Caco-2 (cell line): ENCODE measurements around the gene VAV2. TPM values are rescaled to one million over a fixed set of nuclear protein-coding genes. Genes with fewer than 3 reads are reported as not detected.

Experiments used
- BruUV-seq: library from RNA; stranded (reverse); fragments of 400-500 nt; replicated peaks from 2 replicates; lab custom pipeline; 2021; lab: Mats Ljungman, UMichigan
- CTCF ChIA-PET: fragments of 300-600 bp; sonication (Branson Sonifier 250); formaldehyde crosslinking; loops from one replicate; lab custom pipeline; 2022; ENCODE audit warnings: antibody characterized with exemption; lab: Charles Lee
- POLR2A ChIA-PET: fragments of 300-600 bp; sonication (Branson Sonifier 250); formaldehyde crosslinking; loops from one replicate; lab custom pipeline; 2022; ENCODE audit warnings: antibody characterized with exemption; lab: Charles Lee
- DNase-seq, 2 experiments: peaks; one replicate each; pipeline versions ENCODE4 v3.0.0 to v3.0.0-alpha.2; 2020 to 2022
- H3K27me3 ChIP-seq: replicated peaks from 2 replicates; pipeline ENCODE4 v1.6.0; 2011; ENCODE audit warnings: low read length; ENCODE audit not compliant: control insufficient read depth, insufficient read depth
- H3K36me3 ChIP-seq: 2 replicates; pipeline ENCODE4 v1.5.1; 2011; ENCODE audit warnings: low read length; ENCODE audit not compliant: control insufficient read depth, insufficient read depth
- H3K4me1 ChIP-seq: fragments of 250-450 bp; sonication (Bioruptor Pico); 2 replicates; pipeline ENCODE4 v1.5.1; 2020; ENCODE audit warnings: mild to moderate bottlenecking
- H3K4me3 ChIP-seq: 2 replicates; pipeline ENCODE4 v1.5.1; 2011; ENCODE audit warnings: low read depth, mild to moderate bottlenecking, control low read depth, low read length
- H3K9me3 ChIP-seq: fragments of 250-450 bp; sonication (Bioruptor Pico); 2 replicates; pipeline ENCODE4 v1.5.1; 2020; ENCODE audit warnings: mild to moderate bottlenecking, moderate library complexity
- H3K27ac Mint-ChIP-seq: one replicate; pipeline ENCODE4 v1.8.0; 2022; ENCODE audit warnings: mixed read lengths; ENCODE audit not compliant: unreplicated experiment
- H3K27me3 Mint-ChIP-seq: one replicate; pipeline ENCODE4 v1.8.0; 2022; ENCODE audit warnings: mixed read lengths; ENCODE audit not compliant: insufficient read depth, unreplicated experiment
- H3K36me3 Mint-ChIP-seq: one replicate; pipeline ENCODE4 v1.8.0; 2022; ENCODE audit warnings: mild to moderate bottlenecking, mixed read lengths; ENCODE audit not compliant: insufficient read depth, unreplicated experiment
- H3K4me1 Mint-ChIP-seq: one replicate; pipeline ENCODE4 v1.8.0; 2022; ENCODE audit warnings: low read depth, mixed read lengths; ENCODE audit not compliant: unreplicated experiment
- H3K4me3 Mint-ChIP-seq: one replicate; pipeline ENCODE4 v1.8.0; 2022; ENCODE audit warnings: mild to moderate bottlenecking, moderate library complexity, mixed read lengths; ENCODE audit not compliant: unreplicated experiment
- H3K9me3 Mint-ChIP-seq: one replicate; pipeline ENCODE4 v1.8.0; 2022; ENCODE audit warnings: mixed read lengths; ENCODE audit not compliant: unreplicated experiment
- intact Hi-C: fragments of 100-400 bp; cut with micrococcal nuclease; formaldehyde crosslinking; loops from one replicate; pipeline ENCODE4 v1.10.0; 2022; ENCODE audit not compliant: unreplicated experiment
- total RNA-seq: library from RNA; stranded (reverse); gene quantifications from 2 replicates; pipeline ENCODE4 v1.2.3, GENCODE V29; 2022
- TF ChIP-seq, protein P1 (sequence below), 2 experiments: fragments of 200-600 bp in 1 of 2; IDR thresholded peaks; 1 replicate in 1 of 2; 2 replicates in 1 of 2; pipeline versions ENCODE4 v1.5.1 to v1.8.0; 2011 to 2022; ENCODE audit warnings: antibody characterized with exemption in 1 of 2, control low read depth in 1 of 2, inconsistent platforms in 1 of 2, low read depth in 1 of 2, low read length in 1 of 2, mild to moderate bottlenecking in 1 of 2, moderate library complexity in 1 of 2; ENCODE audit not compliant: insufficient read depth in 1 of 2, severe bottlenecking in 1 of 2, unreplicated experiment in 1 of 2

The VAV2 gene
- total RNA-seq, 1 experiment from 2014 or later = 55.3 TPM

DNA sequence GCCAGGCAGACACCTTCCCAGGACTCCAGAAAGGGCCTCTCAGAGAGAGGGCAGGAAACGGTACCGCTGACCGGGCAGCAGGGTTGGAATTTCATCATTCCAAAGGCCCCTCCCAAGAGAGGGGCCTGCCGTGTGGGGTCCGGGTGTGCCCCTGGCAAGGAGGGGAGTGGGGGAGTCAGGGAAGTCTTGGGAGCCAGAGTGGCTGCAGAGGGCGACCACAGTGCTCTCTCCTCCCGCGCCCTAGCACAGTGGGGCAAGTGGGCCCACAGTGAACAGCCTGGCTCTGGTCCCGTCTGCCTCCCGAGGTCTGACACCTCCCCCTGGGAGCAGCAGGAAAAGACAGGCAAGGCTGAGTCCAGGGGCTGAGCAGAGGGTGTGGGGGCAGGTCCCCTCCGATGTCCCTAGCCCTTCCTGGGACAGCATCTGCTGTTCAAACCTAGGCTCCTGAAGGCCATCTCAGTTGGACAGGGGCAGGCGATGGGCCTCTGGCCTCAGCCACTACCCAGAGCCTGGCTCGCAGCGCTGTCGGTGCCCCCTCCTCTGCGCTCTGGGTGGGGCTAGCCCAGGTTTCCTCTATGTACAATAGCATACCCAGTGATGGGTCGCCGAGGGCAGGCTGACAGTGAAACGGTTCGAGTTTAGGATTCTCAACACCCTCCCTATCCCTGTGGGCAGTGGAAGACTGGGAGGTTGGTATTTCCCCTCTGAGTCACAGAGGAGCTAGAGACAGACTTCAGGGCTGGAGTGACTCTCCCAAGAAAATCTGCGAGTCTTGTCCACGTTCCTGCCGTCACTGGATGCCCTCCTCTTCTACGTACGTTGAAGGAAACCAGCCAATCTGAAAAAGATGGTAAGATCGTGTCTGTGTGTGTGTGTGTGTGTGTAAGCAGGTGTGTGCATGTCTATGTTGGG is 228.6 kb downstream of the VAV2 start:
- H3K27me3 ChIP-seq = no peaks in the 10 kb centered on the region
- Mint-ChIP-seq H3K4me1 (no peaks in the 10 kb centered on the region), H3K27ac (no peak overlapping the region), H3K36me3 (peaks cover 72% of the 10 kb centered on the region), H3K9me3 (peaks cover 19% of the 10 kb centered on the region), H3K4me3 (no peak overlapping the region), H3K27me3 (no peaks in the 10 kb centered on the region)
- H3K9me3 ChIP-seq = peaks cover 10% of the 10 kb centered on the region
- BruUV-seq = no TSS peak
- peaks cover 10% of the 10 kb centered on the region for H3K36me3 ChIP-seq
- ChIA-PET POLR2A (no interaction called here), CTCF (no interaction called here)
- intact Hi-C loops = no loop called here
- no peak overlapping the region for H3K4me3 ChIP-seq
- TF ChIP-seq, protein P1, sequence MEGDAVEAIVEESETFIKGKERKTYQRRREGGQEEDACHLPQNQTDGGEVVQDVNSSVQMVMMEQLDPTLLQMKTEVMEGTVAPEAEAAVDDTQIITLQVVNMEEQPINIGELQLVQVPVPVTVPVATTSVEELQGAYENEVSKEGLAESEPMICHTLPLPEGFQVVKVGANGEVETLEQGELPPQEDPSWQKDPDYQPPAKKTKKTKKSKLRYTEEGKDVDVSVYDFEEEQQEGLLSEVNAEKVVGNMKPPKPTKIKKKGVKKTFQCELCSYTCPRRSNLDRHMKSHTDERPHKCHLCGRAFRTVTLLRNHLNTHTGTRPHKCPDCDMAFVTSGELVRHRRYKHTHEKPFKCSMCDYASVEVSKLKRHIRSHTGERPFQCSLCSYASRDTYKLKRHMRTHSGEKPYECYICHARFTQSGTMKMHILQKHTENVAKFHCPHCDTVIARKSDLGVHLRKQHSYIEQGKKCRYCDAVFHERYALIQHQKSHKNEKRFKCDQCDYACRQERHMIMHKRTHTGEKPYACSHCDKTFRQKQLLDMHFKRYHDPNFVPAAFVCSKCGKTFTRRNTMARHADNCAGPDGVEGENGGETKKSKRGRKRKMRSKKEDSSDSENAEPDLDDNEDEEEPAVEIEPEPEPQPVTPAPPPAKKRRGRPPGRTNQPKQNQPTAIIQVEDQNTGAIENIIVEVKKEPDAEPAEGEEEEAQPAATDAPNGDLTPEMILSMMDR (IDR thresholded peaks at IDR 0.05; ENCODE audit: insufficient read depth in 1 of 2, low read depth in 1 of 2, low read length in 1 of 2, severe bottlenecking in 1 of 2, unreplicated experiment in 1 of 2) = no peak
- DNase-seq = no peak
- no peaks in the 10 kb centered on the region for H3K4me1 ChIP-seq

DNA sequence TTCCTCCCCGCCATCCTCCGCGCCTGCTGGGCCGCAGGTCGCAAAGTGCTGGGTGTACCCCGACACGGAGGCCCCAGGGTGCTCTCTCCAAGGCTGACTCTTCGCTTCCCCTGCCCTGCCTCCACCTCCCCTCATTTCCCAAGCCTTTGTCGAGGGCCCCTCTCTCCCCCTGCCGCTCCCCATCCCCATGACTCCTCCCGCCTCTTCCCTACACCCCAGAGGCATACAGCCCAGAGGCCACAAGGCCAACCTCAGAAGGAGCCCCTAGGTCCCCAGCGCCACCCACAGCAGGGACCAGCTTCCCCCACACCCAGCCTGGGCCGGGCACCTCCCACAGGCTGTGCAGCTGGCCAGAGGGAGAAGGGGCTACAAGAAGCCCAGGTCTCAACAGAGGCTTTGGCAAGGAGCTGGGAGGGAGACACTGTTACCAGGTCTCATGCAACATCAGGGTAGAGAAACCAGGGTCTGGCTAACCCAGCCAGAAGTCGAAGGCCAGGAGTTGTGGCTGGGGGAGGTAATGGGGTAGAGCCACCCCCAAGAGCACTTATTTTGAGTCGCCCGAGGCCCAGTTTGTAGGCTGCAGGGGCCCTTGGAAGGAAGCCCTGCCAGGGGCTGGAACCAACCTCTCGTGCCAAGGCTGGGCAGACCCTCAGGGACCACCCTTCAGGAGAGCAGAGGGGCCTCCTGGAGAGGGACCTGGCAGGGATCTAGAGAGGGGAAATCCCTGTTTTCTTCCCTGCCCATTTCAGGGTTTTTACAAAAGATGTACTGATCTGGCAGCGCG is 229.4 kb downstream of the VAV2 start:
- ChIA-PET CTCF (no interaction called here), POLR2A (no interaction called here)
- Mint-ChIP-seq H3K9me3 (peaks cover 10% of the 10 kb centered on the region), H3K36me3 (peaks cover 67% of the 10 kb centered on the region), H3K4me1 (no peaks in the 10 kb centered on the region), H3K4me3 (no peak overlapping the region), H3K27ac (no peak overlapping the region), H3K27me3 (no peaks in the 10 kb centered on the region)
- intact Hi-C loops = no loop called here
- H3K36me3 ChIP-seq = peaks cover 2% of the 10 kb centered on the region
- H3K4me1 ChIP-seq = no peaks in the 10 kb centered on the region
- TF ChIP-seq, protein P1 (IDR thresholded peaks at IDR 0.05; ENCODE audit: insufficient read depth in 1 of 2, low read depth in 1 of 2, low read length in 1 of 2, severe bottlenecking in 1 of 2, unreplicated experiment in 1 of 2) = no peak
- no peak overlapping the region for H3K4me3 ChIP-seq
- no peaks in the 10 kb centered on the region for H3K27me3 ChIP-seq
- no peak for DNase-seq
- peaks cover 9% of the 10 kb centered on the region for H3K9me3 ChIP-seq
- no TSS peak for BruUV-seq

DNA sequence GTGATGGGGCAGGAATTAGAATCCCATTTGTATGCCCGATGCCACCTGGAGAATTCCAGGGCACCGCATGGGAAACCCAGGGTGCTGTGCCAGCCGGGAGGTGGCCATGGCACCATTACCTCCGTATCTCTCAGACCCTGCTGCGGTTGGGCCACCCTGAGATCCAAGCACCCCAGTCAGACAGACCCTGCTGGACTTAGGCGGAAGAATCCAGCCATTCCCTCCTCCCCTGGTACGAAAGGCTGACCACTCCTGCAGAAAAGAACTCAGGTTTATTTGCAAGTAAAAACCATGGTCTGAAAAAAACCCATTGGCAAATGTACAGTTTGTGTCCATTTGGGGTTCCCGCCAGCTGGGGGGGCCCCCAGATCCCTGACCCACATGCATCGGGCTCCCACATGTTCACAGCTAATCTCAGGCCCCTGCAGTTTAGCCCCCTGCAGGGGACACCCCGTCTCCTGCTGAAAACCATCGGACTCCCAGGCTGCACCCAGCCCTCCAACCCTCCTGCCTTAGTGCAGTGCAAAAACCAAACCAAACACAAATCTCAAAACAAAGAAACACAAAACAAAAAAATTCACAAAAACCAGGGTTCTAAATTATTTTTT is 230.4 kb downstream of the VAV2 start:
- TF ChIP-seq, protein P1 (IDR thresholded peaks at IDR 0.05; ENCODE audit: insufficient read depth in 1 of 2, low read depth in 1 of 2, low read length in 1 of 2, severe bottlenecking in 1 of 2, unreplicated experiment in 1 of 2) = no peak
- ChIA-PET CTCF (no interaction called here), POLR2A (no interaction called here)
- H3K27ac Mint-ChIP-seq = no peak overlapping the region
- no peak overlapping the region for H3K4me3 Mint-ChIP-seq
- H3K27me3 Mint-ChIP-seq = no peaks in the 10 kb centered on the region
- DNase-seq = no peak
- H3K4me1 ChIP-seq = no peaks in the 10 kb centered on the region
- H3K4me3 ChIP-seq = no peak overlapping the region
- no peaks in the 10 kb centered on the region for H3K27me3 ChIP-seq
- H3K9me3 Mint-ChIP-seq = peaks cover 1% of the 10 kb centered on the region
- H3K36me3 Mint-ChIP-seq = peaks cover 63% of the 10 kb centered on the region
- intact Hi-C loops = no loop called here
- BruUV-seq = no TSS peak
- H3K4me1 Mint-ChIP-seq = no peaks in the 10 kb centered on the region
- H3K36me3 ChIP-seq = no peaks in the 10 kb centered on the region; the same call in 1 of the 2 replicates
- no peaks in the 10 kb centered on the region for H3K9me3 ChIP-seq
